Loucy (cell line): Measurements from ENCODE around the gene SNX19.

Experiments used
- H2AFZ ChIP-seq: fragments of 200-600 bp; sonication (generic); 2 replicates; pipeline ENCODE4 v1.6.0; 2016; ENCODE audit warnings: antibody characterized with exemption, mild to moderate bottlenecking, low read length, moderate library complexity
- H3F3A ChIP-seq: fragments of 200-600 bp; 2 replicates; pipeline ENCODE4 v1.6.0; 2016; ENCODE audit warnings: antibody characterized with exemption, low read depth, mild to moderate bottlenecking
- H3K27me3 ChIP-seq: fragments of 200-600 bp; sonication (generic); 2 replicates; pipeline ENCODE4 v1.6.1; 2014; ENCODE audit warnings: low read length, mild to moderate bottlenecking; ENCODE audit not compliant: insufficient read depth, poor library complexity, severe bottlenecking
- H3K36me3 ChIP-seq: fragments of 200-600 bp; sonication (generic); 2 replicates; pipeline ENCODE4 v1.6.1; 2016; ENCODE audit warnings: low read length; ENCODE audit not compliant: insufficient read depth
- H3K4me1 ChIP-seq: fragments of 200-600 bp; sonication (generic); 2 replicates; pipeline ENCODE4 v1.5.1; 2014; ENCODE audit warnings: low read length, mild to moderate bottlenecking; ENCODE audit not compliant: insufficient read depth, poor library complexity, severe bottlenecking
- H3K4me2 ChIP-seq: fragments of 200-600 bp; sonication (generic); 2 replicates; pipeline ENCODE4 v1.6.0; 2014; ENCODE audit warnings: antibody characterized with exemption, low read length, low read depth, mild to moderate bottlenecking; ENCODE audit not compliant: poor library complexity, severe bottlenecking
- H3K4me3 ChIP-seq: fragments of 200-600 bp; sonication (generic); 2 replicates; pipeline ENCODE4 v1.5.1; 2014; ENCODE audit warnings: low read length, mild to moderate bottlenecking, mixed read lengths; ENCODE audit not compliant: poor library complexity, severe bottlenecking
- H3K79me2 ChIP-seq: fragments of 200-600 bp; sonication (generic); 2 replicates; pipeline ENCODE4 v1.6.1; 2014; ENCODE audit warnings: low read length; ENCODE audit not compliant: insufficient read depth
- H3K9ac ChIP-seq: fragments of 200-600 bp; sonication (generic); 2 replicates; pipeline ENCODE4 v1.6.0; 2014; ENCODE audit warnings: mild to moderate bottlenecking, low read depth, low read length, moderate library complexity; ENCODE audit not compliant: poor library complexity, severe bottlenecking
- H3K9me2 ChIP-seq: fragments of 200-600 bp; sonication (generic); replicated peaks from 2 replicates; pipeline ENCODE4 v1.6.1; 2016; ENCODE audit warnings: low read depth, low read length, mixed read lengths
- H3K9me3 ChIP-seq: fragments of 200-600 bp; sonication (generic); 2 replicates; pipeline ENCODE4 v1.6.1; 2014; ENCODE audit warnings: mild to moderate bottlenecking, antibody characterized with exemption, low read length, low read depth; ENCODE audit not compliant: insufficient read depth
- H4K20me1 ChIP-seq: fragments of 200-600 bp; sonication (generic); 2 replicates; pipeline ENCODE4 v1.6.0; 2014; ENCODE audit warnings: antibody characterized with exemption, low read length, mild to moderate bottlenecking; ENCODE audit not compliant: insufficient read depth, poor library complexity, severe bottlenecking
- EZH2phosphoT487 ChIP-seq: fragments of 200-600 bp; IDR thresholded peaks from 2 replicates; pipeline ENCODE4 v1.6.1; 2018; ENCODE audit warnings: antibody characterized with exemption, mild to moderate bottlenecking, moderate library complexity, borderline replicate concordance
- TF ChIP-seq, protein P1 (sequence below): fragments of 200-600 bp; sonication (generic); conservative IDR thresholded peaks from 2 replicates; pipeline ENCODE4 v1.5.1; 2014; ENCODE audit warnings: mild to moderate bottlenecking, antibody characterized with exemption, low read length

Gene SNX19, protein sequence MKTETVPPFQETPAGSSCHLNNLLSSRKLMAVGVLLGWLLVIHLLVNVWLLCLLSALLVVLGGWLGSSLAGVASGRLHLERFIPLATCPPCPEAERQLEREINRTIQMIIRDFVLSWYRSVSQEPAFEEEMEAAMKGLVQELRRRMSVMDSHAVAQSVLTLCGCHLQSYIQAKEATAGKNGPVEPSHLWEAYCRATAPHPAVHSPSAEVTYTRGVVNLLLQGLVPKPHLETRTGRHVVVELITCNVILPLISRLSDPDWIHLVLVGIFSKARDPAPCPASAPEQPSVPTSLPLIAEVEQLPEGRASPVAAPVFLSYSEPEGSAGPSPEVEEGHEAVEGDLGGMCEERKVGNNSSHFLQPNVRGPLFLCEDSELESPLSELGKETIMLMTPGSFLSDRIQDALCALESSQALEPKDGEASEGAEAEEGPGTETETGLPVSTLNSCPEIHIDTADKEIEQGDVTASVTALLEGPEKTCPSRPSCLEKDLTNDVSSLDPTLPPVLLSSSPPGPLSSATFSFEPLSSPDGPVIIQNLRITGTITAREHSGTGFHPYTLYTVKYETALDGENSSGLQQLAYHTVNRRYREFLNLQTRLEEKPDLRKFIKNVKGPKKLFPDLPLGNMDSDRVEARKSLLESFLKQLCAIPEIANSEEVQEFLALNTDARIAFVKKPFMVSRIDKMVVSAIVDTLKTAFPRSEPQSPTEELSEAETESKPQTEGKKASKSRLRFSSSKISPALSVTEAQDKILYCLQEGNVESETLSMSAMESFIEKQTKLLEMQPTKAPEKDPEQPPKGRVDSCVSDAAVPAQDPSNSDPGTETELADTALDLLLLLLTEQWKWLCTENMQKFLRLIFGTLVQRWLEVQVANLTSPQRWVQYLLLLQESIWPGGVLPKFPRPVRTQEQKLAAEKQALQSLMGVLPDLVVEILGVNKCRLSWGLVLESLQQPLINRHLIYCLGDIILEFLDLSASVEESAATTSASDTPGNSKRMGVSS

DNA sequence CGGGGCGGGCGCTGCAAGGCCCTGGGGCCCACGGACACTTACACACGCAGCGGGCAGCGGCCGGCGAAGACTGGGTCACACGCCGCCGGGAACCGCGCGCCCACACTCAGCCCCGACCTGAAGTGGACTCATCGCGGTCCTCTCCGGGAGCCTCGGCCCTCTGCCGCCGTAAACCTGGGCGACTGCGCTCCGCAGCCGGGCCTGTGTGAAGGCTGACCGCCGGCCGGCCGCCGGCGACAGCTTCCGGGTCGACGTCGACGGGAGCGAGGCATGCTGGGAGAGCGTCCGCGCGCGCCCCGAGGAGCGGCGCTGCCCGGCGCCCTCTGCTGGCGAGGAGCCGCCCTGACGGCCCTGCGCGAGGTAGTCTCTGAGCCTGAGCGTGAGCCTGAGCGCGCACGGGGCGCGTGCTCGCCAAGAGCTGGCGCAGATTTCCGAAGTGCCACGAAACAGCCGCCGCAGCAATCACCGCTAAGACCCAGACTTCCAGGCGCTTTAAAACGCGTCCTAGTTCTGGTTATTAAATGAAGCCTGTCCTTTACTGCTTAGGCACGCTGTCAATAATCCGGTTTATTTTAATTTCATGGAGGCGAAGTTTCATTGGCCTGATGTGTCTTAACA is at the start of gene SNX19:
TSS of gene SNX19 (minus strand) at position 242 of the 618 bp plus-strand sequence. CDS start 540 bp downstream, outside the sequence.
- no peaks in the 10 kb centered on the region for H3F3A ChIP-seq
- H3K9ac ChIP-seq: peak within 1 kb of the TSS; percentile 95
- peak within 1 kb of the TSS; percentile 91 for H3K4me2 ChIP-seq
- peaks cover 16% of the 10 kb centered on the region for H3K4me1 ChIP-seq
- H3K79me2 ChIP-seq: peaks cover 20% of the 10 kb centered on the region
- peak within 1 kb of the TSS; percentile 95 for H3K4me3 ChIP-seq
- no peaks in the 10 kb centered on the region for H3K36me3 ChIP-seq
- H3K27me3 ChIP-seq: no peaks in the 10 kb centered on the region
- TF ChIP-seq, protein P1, sequence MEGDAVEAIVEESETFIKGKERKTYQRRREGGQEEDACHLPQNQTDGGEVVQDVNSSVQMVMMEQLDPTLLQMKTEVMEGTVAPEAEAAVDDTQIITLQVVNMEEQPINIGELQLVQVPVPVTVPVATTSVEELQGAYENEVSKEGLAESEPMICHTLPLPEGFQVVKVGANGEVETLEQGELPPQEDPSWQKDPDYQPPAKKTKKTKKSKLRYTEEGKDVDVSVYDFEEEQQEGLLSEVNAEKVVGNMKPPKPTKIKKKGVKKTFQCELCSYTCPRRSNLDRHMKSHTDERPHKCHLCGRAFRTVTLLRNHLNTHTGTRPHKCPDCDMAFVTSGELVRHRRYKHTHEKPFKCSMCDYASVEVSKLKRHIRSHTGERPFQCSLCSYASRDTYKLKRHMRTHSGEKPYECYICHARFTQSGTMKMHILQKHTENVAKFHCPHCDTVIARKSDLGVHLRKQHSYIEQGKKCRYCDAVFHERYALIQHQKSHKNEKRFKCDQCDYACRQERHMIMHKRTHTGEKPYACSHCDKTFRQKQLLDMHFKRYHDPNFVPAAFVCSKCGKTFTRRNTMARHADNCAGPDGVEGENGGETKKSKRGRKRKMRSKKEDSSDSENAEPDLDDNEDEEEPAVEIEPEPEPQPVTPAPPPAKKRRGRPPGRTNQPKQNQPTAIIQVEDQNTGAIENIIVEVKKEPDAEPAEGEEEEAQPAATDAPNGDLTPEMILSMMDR: peak; percentile 74
- TF ChIP-seq EZH2phosphoT487: no peak
- H2AFZ ChIP-seq: peak within 1 kb of the TSS; percentile 99
- no peaks in the 10 kb centered on the region for H3K9me2 ChIP-seq
- H4K20me1 ChIP-seq: peaks cover 8% of the 10 kb centered on the region
- H3K9me3 ChIP-seq: no peaks in the 10 kb centered on the region

DNA sequence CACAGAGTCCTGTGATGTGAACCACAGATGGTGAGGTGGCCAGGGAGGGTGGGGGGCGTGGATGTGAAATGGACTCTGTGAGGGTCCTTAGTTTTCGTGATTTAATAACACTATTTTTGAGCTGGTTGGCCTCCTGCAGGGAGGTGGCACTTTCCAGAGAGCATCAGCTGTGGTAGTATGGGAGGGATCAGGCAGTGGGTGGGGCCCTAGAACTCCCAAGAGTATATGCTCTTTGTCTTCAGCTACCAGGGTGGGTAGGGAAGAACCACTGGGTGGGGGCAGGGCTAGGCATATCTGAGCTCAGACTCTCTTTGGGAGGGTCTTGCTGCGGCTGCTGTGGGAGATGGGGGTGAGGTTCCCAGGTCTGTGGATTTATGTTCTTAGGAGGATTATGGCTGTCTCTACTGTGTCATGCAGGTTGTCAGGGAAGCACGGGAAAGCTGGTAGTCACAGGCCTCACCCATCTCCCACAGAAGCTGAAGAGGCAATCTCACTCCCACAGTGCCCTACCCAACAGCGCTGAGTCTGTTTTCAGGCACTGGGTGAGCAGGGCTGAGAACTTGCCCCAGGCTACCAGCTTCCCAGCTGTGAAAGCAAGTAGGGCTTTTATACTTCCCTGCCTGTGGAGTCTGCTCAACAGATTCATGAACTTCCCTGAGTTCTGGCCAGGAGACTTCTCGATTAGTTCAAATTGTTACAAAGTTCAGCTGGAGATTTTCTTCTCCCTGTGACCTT is 47.9 kb upstream of the SNX19 start:
- H3F3A ChIP-seq: no peaks in the 10 kb centered on the region
- no peaks in the 10 kb centered on the region for H3K9me3 ChIP-seq
- no peaks in the 10 kb centered on the region for H3K9me2 ChIP-seq
- H3K79me2 ChIP-seq: no peaks in the 10 kb centered on the region
- H4K20me1 ChIP-seq: no peaks in the 10 kb centered on the region
- H3K27me3 ChIP-seq: no peaks in the 10 kb centered on the region
- H3K4me3 ChIP-seq: no peak overlapping the region
- no peaks in the 10 kb centered on the region for H3K36me3 ChIP-seq
- H3K4me1 ChIP-seq: no peaks in the 10 kb centered on the region
- no peak overlapping the region for H3K4me2 ChIP-seq
- H2AFZ ChIP-seq: no peak overlapping the region
- H3K9ac ChIP-seq: no peak overlapping the region
- TF ChIP-seq EZH2phosphoT487: no peak

DNA sequence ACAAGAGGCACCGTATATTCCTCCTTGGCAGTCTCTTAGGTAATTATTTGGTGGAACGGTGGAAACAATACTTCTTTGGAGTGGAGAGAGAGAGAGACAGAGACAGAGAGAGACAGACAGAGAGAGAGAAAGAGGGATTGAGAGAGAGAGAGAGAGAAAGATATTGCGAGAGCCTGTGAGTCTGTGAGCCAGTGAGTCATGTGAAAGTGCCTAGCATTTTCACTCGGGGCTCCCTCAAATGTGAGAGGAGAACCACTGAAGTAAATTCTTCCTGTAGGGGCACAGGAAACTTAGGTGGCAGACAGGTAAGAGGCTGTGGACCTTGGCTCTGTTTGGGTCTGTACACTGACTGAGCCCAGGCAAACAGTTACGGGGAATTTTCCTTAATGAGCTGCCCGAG is 31.6 kb upstream of the SNX19 start:
- no peak overlapping the region for H3K4me3 ChIP-seq
- no peaks in the 10 kb centered on the region for H3K79me2 ChIP-seq
- peaks cover 11% of the 10 kb centered on the region for H3K4me1 ChIP-seq
- H3F3A ChIP-seq: no peaks in the 10 kb centered on the region
- no peak for TF ChIP-seq EZH2phosphoT487
- TF ChIP-seq, protein P1: no peak
- H2AFZ ChIP-seq: no peak overlapping the region
- no peak overlapping the region for H3K4me2 ChIP-seq
- no peak overlapping the region for H3K9ac ChIP-seq
- H4K20me1 ChIP-seq: no peaks in the 10 kb centered on the region
- H3K9me2 ChIP-seq: no peaks in the 10 kb centered on the region
- no peaks in the 10 kb centered on the region for H3K9me3 ChIP-seq
- no peaks in the 10 kb centered on the region for H3K36me3 ChIP-seq
- no peaks in the 10 kb centered on the region for H3K27me3 ChIP-seq
